SU-DHL-6 (cell line): ENCODE data around the gene VPS35.

ENCODE experiments used
- H2AFZ ChIP-seq: fragments of 200-600 bp; sonication (generic); 2 replicates; pipeline ENCODE4 v1.6.1; 2014; ENCODE audit warnings: low read depth, mild to moderate bottlenecking, moderate library complexity, mixed read lengths, antibody characterized with exemption, low read length; ENCODE audit not compliant: severe bottlenecking
- H3F3A ChIP-seq: fragments of 200-600 bp; shearing (Covaris generic); 2 replicates; pipeline ENCODE4 v1.6.0; 2016; ENCODE audit warnings: antibody characterized with exemption, mild to moderate bottlenecking; ENCODE audit not compliant: insufficient read depth
- H3K27ac ChIP-seq: fragments of 200-600 bp; sonication (generic); 2 replicates; pipeline ENCODE4 v1.5.1; 2016; ENCODE audit warnings: low read depth, mild to moderate bottlenecking, low read length, moderate library complexity, mixed read lengths
- H3K27me3 ChIP-seq: fragments of 200-600 bp; sonication (generic), shearing (Covaris generic); 2 replicates; pipeline ENCODE4 v1.6.0; 2014; ENCODE audit warnings: mild to moderate bottlenecking, low read length
- H3K36me3 ChIP-seq: fragments of 200-600 bp; sonication (generic); 2 replicates; pipeline ENCODE4 v1.6.1; 2014; ENCODE audit warnings: mild to moderate bottlenecking, low read length, mixed read lengths
- H3K4me2 ChIP-seq: fragments of 300-600, 200-600 bp; shearing (Covaris generic), sonication (generic); 2 replicates; pipeline ENCODE4 v1.6.0; 2014; ENCODE audit warnings: low read length, low read depth, mild to moderate bottlenecking; ENCODE audit not compliant: poor library complexity, severe bottlenecking
- H3K4me3 ChIP-seq: fragments of 200-600 bp; sonication (generic); 2 replicates; pipeline ENCODE4 v1.5.1; 2014; ENCODE audit warnings: antibody characterized with exemption, low read length, mild to moderate bottlenecking, mixed read lengths; ENCODE audit not compliant: insufficient read depth, poor library complexity, severe bottlenecking
- H3K79me2 ChIP-seq: fragments of 200-600 bp; sonication (generic); 2 replicates; pipeline ENCODE4 v1.6.1; 2014; ENCODE audit warnings: mild to moderate bottlenecking, low read length, moderate library complexity; ENCODE audit not compliant: insufficient read depth
- H3K9ac ChIP-seq: fragments of 200-600 bp; sonication (generic); 2 replicates; pipeline ENCODE4 v1.7.0; 2014; ENCODE audit warnings: mild to moderate bottlenecking, low read length
- H3K9me2 ChIP-seq: fragments of 200-600 bp; sonication (generic); replicated peaks from 2 replicates; pipeline ENCODE4 v1.6.1; 2014; ENCODE audit warnings: low read length; ENCODE audit not compliant: insufficient read depth
- H3K9me3 ChIP-seq: fragments of 200-600 bp; sonication (generic); 2 replicates; pipeline ENCODE4 v1.6.1; 2014; ENCODE audit warnings: low read length, mixed read lengths; ENCODE audit not compliant: insufficient read depth
- H4K20me1 ChIP-seq: fragments of 200-600 bp; sonication (generic); 2 replicates; pipeline ENCODE4 v1.6.1; 2014; ENCODE audit warnings: low read depth, mild to moderate bottlenecking, antibody characterized with exemption, low read length, moderate library complexity, mixed read lengths
- CTCF ChIP-seq: fragments of 200-600 bp; sonication (generic); IDR thresholded peaks from one replicate; pipeline ENCODE4 v1.5.1; 2017; ENCODE audit warnings: antibody characterized with exemption, mild to moderate bottlenecking, low read length, moderate library complexity; ENCODE audit not compliant: insufficient read depth, poor library complexity, severe bottlenecking
- EZH2phosphoT487 ChIP-seq: fragments of 200-600 bp; sonication (generic), shearing (Covaris generic); conservative IDR thresholded peaks from 2 replicates; pipeline ENCODE4 v1.6.1; 2018; ENCODE audit warnings: mild to moderate bottlenecking, antibody characterized with exemption, low read length, moderate library complexity, mixed read lengths

Gene VPS35

GRCh38 chr16:46714797-46715591 is 26.0 kb upstream of the VPS35 start:
- Histone ChIP-seq H3K4me3 (no peak overlapping the region), H3K79me2 (no peaks in the 10 kb centered on the region), H4K20me1 (no peaks in the 10 kb centered on the region), H3K36me3 (no peaks in the 10 kb centered on the region), H3K27ac (no peak overlapping the region), H3K27me3 (no peaks in the 10 kb centered on the region), H3K9me2 (no peaks in the 10 kb centered on the region), H3K4me2 (no peak overlapping the region), H3K9ac (no peak overlapping the region), H2AFZ (no peak overlapping the region), H3K9me3 (no peaks in the 10 kb centered on the region), H3F3A (no peaks in the 10 kb centered on the region)
- no peak for TF ChIP-seq EZH2phosphoT487
- TF ChIP-seq CTCF, result no peak

- Histone ChIP-seq H3K79me2 (no peaks in the 10 kb centered on the region), H3K4me3 (no peak overlapping the region), H3K9me2 (no peaks in the 10 kb centered on the region), H3K27me3 (no peaks in the 10 kb centered on the region), H3K9me3 (no peaks in the 10 kb centered on the region), H4K20me1 (no peaks in the 10 kb centered on the region), H3F3A (no peaks in the 10 kb centered on the region), H2AFZ (no peak overlapping the region), H3K36me3 (no peaks in the 10 kb centered on the region), H3K9ac (no peak overlapping the region), H3K4me2 (no peak overlapping the region), H3K27ac (no peak overlapping the region)
- TF ChIP-seq EZH2phosphoT487, result no peak
- TF ChIP-seq CTCF, result no peak
These were observed 24.7 kb upstream of the VPS35 start for GRCh38 chr16:46713634-46714033.

- H3K4me3 ChIP-seq, result no peak overlapping the region
- H3K4me2 ChIP-seq, result no peak overlapping the region
- H3F3A ChIP-seq, result no peaks in the 10 kb centered on the region
- H3K79me2 ChIP-seq, result no peaks in the 10 kb centered on the region
- H3K36me3 ChIP-seq, result no peaks in the 10 kb centered on the region
- no peaks in the 10 kb centered on the region for H3K9me3 ChIP-seq
- TF ChIP-seq CTCF (no peak), EZH2phosphoT487 (no peak)
- H2AFZ ChIP-seq, result no peak overlapping the region
- no peaks in the 10 kb centered on the region for H4K20me1 ChIP-seq
- no peaks in the 10 kb centered on the region for H3K9me2 ChIP-seq
- no peaks in the 10 kb centered on the region for H3K27me3 ChIP-seq
- H3K27ac ChIP-seq, result no peak overlapping the region
- no peak overlapping the region for H3K9ac ChIP-seq
These were observed 23.9 kb upstream of the VPS35 start for GRCh38 chr16:46712911-46713310.
